Lower lobe of right lung (tissue), 2 donors: ENCODE results near the gene SERPINB8. TPM values are rescaled to one million over a fixed set of nuclear protein-coding genes. Genes with fewer than 3 reads are reported as not detected.

ENCODE experiments used
- ATAC-seq, 2 donors: fragments of 200-7000 bp; cut with Tn5 transposase; one replicate each; pipeline ENCODE4 v1.9.1; 2020 to 2022; ENCODE audit warnings: mild to moderate bottlenecking in 2 of 2, moderate library complexity in 2 of 2
- DNase-seq: peaks from one replicate; pipeline ENCODE4 v3.0.0-alpha.2; 2020
- H3K27ac ChIP-seq: fragments of 200-600 bp; one replicate; pipeline ENCODE4 v1.8.0; 2022
- H3K27me3 ChIP-seq: fragments of 200-600 bp; one replicate; pipeline ENCODE4 v1.8.0; 2022; ENCODE audit warnings: low read depth
- H3K36me3 ChIP-seq: fragments of 200-600 bp; one replicate; pipeline ENCODE4 v1.8.0; 2022; ENCODE audit warnings: mild to moderate bottlenecking
- H3K4me1 ChIP-seq: fragments of 200-600 bp; one replicate; pipeline ENCODE4 v1.8.0; 2022
- H3K4me3 ChIP-seq: fragments of 200-600 bp; one replicate; pipeline ENCODE4 v1.8.0; 2022; ENCODE audit warnings: mild to moderate bottlenecking
- H3K9me3 ChIP-seq: fragments of 200-600 bp; one replicate; pipeline ENCODE4 v1.8.0; 2022
- intact Hi-C: fragments of 100-400 bp; cut with DNase I; formaldehyde crosslinking; loops from one replicate; pipeline ENCODE4 v1.11.0; 2022
- total RNA-seq: library from RNA; stranded (reverse); fragmentation: NEBNext Ultra II Directional; extraction: Animal tissue kit (Norgen Biotek cat#: 25700); gene quantifications from one replicate; pipeline ENCODE4 v1.2.1, GENCODE V29; 2021
- TF ChIP-seq, protein P1 (sequence below): fragments of 200-600 bp; IDR thresholded peaks from one replicate; pipeline ENCODE4 v1.8.0; 2022; ENCODE audit warnings: antibody characterized with exemption, mild to moderate bottlenecking
- donor health status: DM: no; HTN: yes; CAD: no; lungs with severe emphysema.

SERPINB8 gene
- total RNA-seq, 1 donor from 2014 or later: 15.4 TPM

DNA sequence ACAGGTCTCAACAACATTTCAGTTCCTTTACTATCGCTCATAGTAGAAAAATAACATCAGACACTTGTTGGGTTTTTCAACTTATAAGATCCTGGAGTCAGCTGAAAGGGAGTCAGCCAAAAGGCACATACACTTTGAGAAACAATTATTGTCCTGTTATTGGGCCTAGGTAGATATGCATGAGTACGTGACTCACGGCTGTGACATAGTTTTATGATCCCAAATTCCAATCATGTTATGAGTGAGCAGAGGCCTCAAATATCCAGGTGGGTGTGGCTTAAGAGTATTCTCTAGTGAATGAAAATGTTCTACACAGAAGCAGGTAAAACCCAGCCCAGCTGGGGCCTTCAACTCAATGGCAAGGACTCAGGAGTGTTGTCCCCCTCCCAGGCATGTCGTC, 27.2 kb downstream of the SERPINB8 start:
- no peaks in the 10 kb centered on the region for H3K4me1 ChIP-seq
- intact Hi-C loops: no loop called here
- no peak overlapping the region for H3K4me3 ChIP-seq
- peaks cover 5% of the 10 kb centered on the region for H3K27me3 ChIP-seq
- H3K36me3 ChIP-seq: no peaks in the 10 kb centered on the region
- H3K9me3 ChIP-seq: peaks cover 8% of the 10 kb centered on the region
- H3K27ac ChIP-seq: no peak overlapping the region
- TF ChIP-seq, protein P1, sequence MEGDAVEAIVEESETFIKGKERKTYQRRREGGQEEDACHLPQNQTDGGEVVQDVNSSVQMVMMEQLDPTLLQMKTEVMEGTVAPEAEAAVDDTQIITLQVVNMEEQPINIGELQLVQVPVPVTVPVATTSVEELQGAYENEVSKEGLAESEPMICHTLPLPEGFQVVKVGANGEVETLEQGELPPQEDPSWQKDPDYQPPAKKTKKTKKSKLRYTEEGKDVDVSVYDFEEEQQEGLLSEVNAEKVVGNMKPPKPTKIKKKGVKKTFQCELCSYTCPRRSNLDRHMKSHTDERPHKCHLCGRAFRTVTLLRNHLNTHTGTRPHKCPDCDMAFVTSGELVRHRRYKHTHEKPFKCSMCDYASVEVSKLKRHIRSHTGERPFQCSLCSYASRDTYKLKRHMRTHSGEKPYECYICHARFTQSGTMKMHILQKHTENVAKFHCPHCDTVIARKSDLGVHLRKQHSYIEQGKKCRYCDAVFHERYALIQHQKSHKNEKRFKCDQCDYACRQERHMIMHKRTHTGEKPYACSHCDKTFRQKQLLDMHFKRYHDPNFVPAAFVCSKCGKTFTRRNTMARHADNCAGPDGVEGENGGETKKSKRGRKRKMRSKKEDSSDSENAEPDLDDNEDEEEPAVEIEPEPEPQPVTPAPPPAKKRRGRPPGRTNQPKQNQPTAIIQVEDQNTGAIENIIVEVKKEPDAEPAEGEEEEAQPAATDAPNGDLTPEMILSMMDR: no peak
- DNase-seq (no peak), ATAC-seq (no peak)

DNA sequence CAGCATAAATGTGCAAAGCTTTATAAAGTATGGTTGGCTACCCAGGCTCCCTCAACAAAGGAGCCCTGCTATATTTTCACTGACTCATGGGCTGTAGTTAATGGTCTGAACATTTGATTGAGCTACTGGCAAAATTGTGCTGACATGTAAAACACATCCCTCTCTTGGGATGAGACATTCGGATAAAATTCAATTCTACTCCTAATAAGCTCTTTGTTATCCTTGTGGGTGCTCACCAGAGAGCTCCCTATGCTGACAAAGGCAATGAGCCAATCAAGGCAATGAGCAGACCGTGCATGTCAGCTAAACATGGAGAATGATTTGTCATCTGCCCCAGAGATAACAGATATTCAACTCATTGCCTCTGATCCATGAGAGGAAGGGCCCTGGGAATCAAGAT, 27.7 kb downstream of the SERPINB8 start:
- intact Hi-C loops: no loop called here
- DNase-seq: no peak
- TF ChIP-seq, protein P1: no peak
- H3K4me1 ChIP-seq: no peaks in the 10 kb centered on the region
- ATAC-seq: no peak
- H3K27me3 ChIP-seq: peaks cover 9% of the 10 kb centered on the region
- peaks cover 8% of the 10 kb centered on the region for H3K9me3 ChIP-seq
- no peaks in the 10 kb centered on the region for H3K36me3 ChIP-seq
- no peak overlapping the region for H3K27ac ChIP-seq
- no peak overlapping the region for H3K4me3 ChIP-seq

DNA sequence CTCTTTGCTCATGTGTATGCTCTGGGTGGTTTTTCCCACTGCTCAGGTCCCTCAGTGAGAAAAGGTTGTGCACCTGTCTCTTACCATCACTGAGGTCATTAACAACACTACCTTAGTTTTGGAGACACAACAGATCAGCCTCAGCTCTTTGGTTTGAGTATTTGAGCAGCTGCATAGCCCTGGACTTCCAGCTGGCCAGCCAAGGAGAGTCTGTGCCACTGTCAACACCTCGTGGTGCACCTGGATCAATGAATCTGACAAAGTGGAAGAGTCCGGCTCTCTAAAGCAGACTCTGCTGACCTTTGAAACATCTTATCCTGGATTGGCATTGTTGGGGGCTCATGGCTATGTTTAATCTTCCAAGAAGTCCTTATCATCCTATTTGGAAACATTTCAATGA, 30.0 kb downstream of the SERPINB8 start:
- H3K27me3 ChIP-seq: peaks cover 9% of the 10 kb centered on the region

GRCh38 chr18:64002581-64002980, 32.7 kb downstream of the SERPINB8 start:
- no peaks in the 10 kb centered on the region for H3K9me3 ChIP-seq
- intact Hi-C loops: no loop called here
- H3K4me1 ChIP-seq: no peaks in the 10 kb centered on the region
- H3K27me3 ChIP-seq: peaks cover 9% of the 10 kb centered on the region
- no peaks in the 10 kb centered on the region for H3K36me3 ChIP-seq
- DNase-seq (no peak), ATAC-seq (no peak)
- no peak overlapping the region for H3K27ac ChIP-seq
- TF ChIP-seq, protein P1: no peak
- H3K4me3 ChIP-seq: no peak overlapping the region

More for the DNA sequence above, 30.0 kb downstream of the SERPINB8 start:
- ATAC-seq (no peak), DNase-seq (no peak)
- no peak overlapping the region for H3K27ac ChIP-seq
- intact Hi-C loops: no loop called here
- H3K9me3 ChIP-seq: peaks cover 8% of the 10 kb centered on the region
- H3K36me3 ChIP-seq: no peaks in the 10 kb centered on the region
- TF ChIP-seq, protein P1: no peak
- H3K4me1 ChIP-seq: no peaks in the 10 kb centered on the region
- H3K4me3 ChIP-seq: no peak overlapping the region

- TF ChIP-seq, protein P1: no peak
- ATAC-seq (no peak), DNase-seq (no peak)
- Histone ChIP-seq H3K4me3 (no peak overlapping the region), H3K9me3 (no peaks in the 10 kb centered on the region), H3K27ac (no peak overlapping the region), H3K27me3 (no peaks in the 10 kb centered on the region), H3K4me1 (no peaks in the 10 kb centered on the region), H3K36me3 (no peaks in the 10 kb centered on the region)
- intact Hi-C loops: no loop called here
Observed at GRCh38 chr18:64009305-64009704, 39.4 kb downstream of the SERPINB8 start.

- Histone ChIP-seq H3K4me1 (no peaks in the 10 kb centered on the region), H3K27ac (no peak overlapping the region), H3K4me3 (no peak overlapping the region), H3K36me3 (no peaks in the 10 kb centered on the region), H3K9me3 (no peaks in the 10 kb centered on the region), H3K27me3 (no peaks in the 10 kb centered on the region)
- DNase-seq (no peak), ATAC-seq (no peak)
- TF ChIP-seq, protein P1: no peak
- intact Hi-C loops: no loop called here
Observed at GRCh38 chr18:64011513-64011912, 41.6 kb downstream of the SERPINB8 start.
